ENCODE results near the gene RAD51AP2.

Gene RAD51AP2

GRCh38 chr2:17471979-17472378 is 46.3 kb downstream of the RAD51AP2 start:
- Histone ChIP-seq H3K9me3 (peaks cover 0 to 8% (median 5%) of the 10 kb centered on the region in 3 donors), H3K36me3 (no peaks in the 10 kb centered on the region), H3K4me1 (no peaks in the 10 kb centered on the region), H3K27me3 (no peaks in the 10 kb centered on the region), H3K4me3 (no peak overlapping the region), H3K27ac (no peak overlapping the region)
- no peak for TF ChIP-seq CTCF (IDR thresholded peaks at IDR 0.05)
- intact Hi-C loops (cut with DNase I; ENCODE audit: low total_unique reads): loop anchor here (10.0 kb wide), 1 partner anchor 103 kb away; no protein-coding TSS in a partner anchor
- DNase-seq: no peak

GRCh38 chr2:17470855-17471641 is 47.2 kb downstream of the RAD51AP2 start:
- intact Hi-C loops (cut with DNase I; ENCODE audit: low total_unique reads): loop anchor here (10.0 kb wide), 1 partner anchor 104 kb away; no protein-coding TSS in a partner anchor
- Histone ChIP-seq H3K27me3 (no peaks in the 10 kb centered on the region), H3K36me3 (no peaks in the 10 kb centered on the region), H3K27ac (no peak overlapping the region), H3K4me3 (no peak overlapping the region), H3K4me1 (no peaks in the 10 kb centered on the region), H3K9me3 (peaks cover 0 to 8% (median 5%) of the 10 kb centered on the region in 3 donors)
- TF ChIP-seq CTCF (IDR thresholded peaks at IDR 0.05): no peak
- DNase-seq: no peak

GRCh38 chr2:17461087-17461475 is 57.2 kb downstream of the RAD51AP2 start:
- DNase-seq: no peak
- intact Hi-C loops (cut with DNase I; ENCODE audit: low total_unique reads): no loop called here
- H3K27me3 ChIP-seq: no peaks in the 10 kb centered on the region
- H3K36me3 ChIP-seq: no peaks in the 10 kb centered on the region
- no peak overlapping the region for H3K27ac ChIP-seq
- no peak overlapping the region for H3K4me3 ChIP-seq
- TF ChIP-seq CTCF (IDR thresholded peaks at IDR 0.05): no peak
- H3K4me1 ChIP-seq: no peaks in the 10 kb centered on the region
- no peaks in the 10 kb centered on the region for H3K9me3 ChIP-seq

All from tibial artery (tissue), 4 donors.